NCI-H2171 (cell line): Measurements from ENCODE around the gene PHTF2.
"Not testable (repeated sequence)": the region's sequence is repeated elsewhere in the genome, so short reads cannot be mapped to it uniquely, and the experiment has no call there.

Experiments
- DNase-seq: peaks from one replicate; lab custom pipeline; 2025; lab: John Stamatoyannopoulos, UW

Gene PHTF2

GRCh38 chr7:77989981-77990566 is 191.5 kb downstream of the PHTF2 start:
- DNase-seq, result no peak

- no peak for DNase-seq
These were observed 193.1 kb downstream of the PHTF2 start for GRCh38 chr7:77991656-77992055.

- no peak for DNase-seq
These were observed 195.3 kb downstream of the PHTF2 start for GRCh38 chr7:77993838-77994237.

GRCh38 chr7:77995717-77996116 is 197.1 kb downstream of the PHTF2 start:
- no peak for DNase-seq

- not testable (repeated sequence) for DNase-seq
These were observed 200.6 kb downstream of the PHTF2 start for GRCh38 chr7:77999168-77999567.

GRCh38 chr7:78002021-78002420 is 203.4 kb downstream of the PHTF2 start:
- no peak for DNase-seq

GRCh38 chr7:78002715-78003114 is 204.1 kb downstream of the PHTF2 start:
- DNase-seq, result no peak

- no peak for DNase-seq
These were observed 207.6 kb downstream of the PHTF2 start for GRCh38 chr7:78006063-78006755.
